Endothelial cell of umbilical vein (primary cell): Measurements from ENCODE around the gene KRT33A. TPM values are rescaled to one million over a fixed set of nuclear protein-coding genes. Genes with fewer than 3 reads are reported as not detected.

ENCODE experiments used
- BruUV-seq: library from RNA; stranded (reverse); fragments of 400-500 nt; replicated peaks from 2 replicates; lab custom pipeline; 2021; lab: Mats Ljungman, UMichigan
- CTCF ChIA-PET: fragments of 300-600, 350-600 bp; sonication (Branson Sonifier 250); formaldehyde crosslinking; loops from one replicate; lab custom pipeline; 2021; ENCODE audit warnings: antibody characterized with exemption, inconsistent platforms; lab: Charles Lee
- POLR2A ChIA-PET: fragments of 300-600, 350-600 bp; sonication (Branson Sonifier 250); formaldehyde crosslinking; loops from one replicate; lab custom pipeline; 2021; ENCODE audit warnings: antibody characterized with exemption, inconsistent platforms; lab: Charles Lee
- DNase-seq: peaks from one replicate; pipeline ENCODE4 v3.0.0-alpha.2; 2011; ENCODE audit warnings: low read depth, low spot score
- FAIRE-seq: peaks from 2 replicates; lab custom pipeline; 2011; peaks lifted over from hg19 to GRCh38; lab: Jason Lieb, UNC
- H2AFZ ChIP-seq: 2 replicates; pipeline ENCODE4 v1.6.0; 2012; ENCODE audit warnings: low read depth, low read length, control low read depth, inconsistent platforms
- H3K27ac ChIP-seq: 2 replicates; pipeline ENCODE4 v1.5.1; 2011; ENCODE audit warnings: low read depth, mild to moderate bottlenecking, control low read depth, low read length, moderate library complexity; ENCODE audit not compliant: insufficient read depth
- H3K27me3 ChIP-seq, 2 experiments: 2 replicates each; pipeline versions ENCODE4 v1.6.0 to v1.6.1; 2011; ENCODE audit warnings: low read length in 2 of 2, mixed read lengths in 1 of 2; ENCODE audit not compliant: control insufficient read depth in 2 of 2, insufficient read depth in 2 of 2
- H3K36me3 ChIP-seq, 2 experiments: 2 replicates in 1 of 2; 3 replicates in 1 of 2; pipeline ENCODE4 v1.5.1; 2011; ENCODE audit warnings: low read length in 2 of 2, mild to moderate bottlenecking in 1 of 2, moderate library complexity in 1 of 2; ENCODE audit not compliant: control insufficient read depth in 2 of 2, insufficient read depth in 2 of 2; ENCODE audit errors: extremely low read depth in 1 of 2
- H3K4me1 ChIP-seq: 3 replicates; pipeline ENCODE4 v1.5.1; 2011; ENCODE audit warnings: mild to moderate bottlenecking, low read length; ENCODE audit not compliant: control insufficient read depth, insufficient read depth; ENCODE audit errors: extremely low read depth
- H3K4me2 ChIP-seq: 2 replicates; pipeline ENCODE4 v1.6.1; 2011; ENCODE audit warnings: low read length, control low read depth, mixed read lengths; ENCODE audit not compliant: insufficient read depth
- H3K4me3 ChIP-seq, 3 experiments: fragments of 200-600 bp in 1 of 3; sonication (generic), shearing (Covaris generic) in 1 of 3; replicated peaks in 1 of 3; 2 replicates each; pipeline ENCODE4 v1.5.1; 2011 to 2016; ENCODE audit warnings: control low read depth in 3 of 3, low read length in 3 of 3, mild to moderate bottlenecking in 2 of 3, inconsistent platforms in 1 of 3, low read depth in 1 of 3, moderate library complexity in 1 of 3; ENCODE audit not compliant: insufficient read depth in 1 of 3
- H3K79me2 ChIP-seq: 2 replicates; pipeline ENCODE4 v1.6.0; 2012; ENCODE audit warnings: low read length, inconsistent platforms; ENCODE audit not compliant: control insufficient read depth, insufficient read depth
- H3K9ac ChIP-seq: replicated peaks from 2 replicates; pipeline ENCODE3; 2011; ENCODE audit warnings: low read length, control low read depth; ENCODE audit not compliant: insufficient read depth; ENCODE audit errors: extremely low read depth
- H3K9me1 ChIP-seq: replicated peaks from 3 replicates; pipeline ENCODE4 v1.6.0; 2011; ENCODE audit warnings: mild to moderate bottlenecking, low read length; ENCODE audit not compliant: control insufficient read depth, insufficient read depth; ENCODE audit errors: extremely low read depth
- H3K9me3 ChIP-seq: replicated peaks from 2 replicates; pipeline ENCODE4 v1.5.1; 2012; ENCODE audit warnings: low read length, inconsistent platforms; ENCODE audit not compliant: control insufficient read depth, insufficient read depth
- H4K20me1 ChIP-seq: replicated peaks from 2 replicates; pipeline ENCODE3; 2011; ENCODE audit warnings: mild to moderate bottlenecking, low read length; ENCODE audit not compliant: control insufficient read depth, insufficient read depth; ENCODE audit errors: extremely low read depth
- EZH2 ChIP-seq: IDR thresholded peaks from 2 replicates; pipeline ENCODE4 v1.6.1; 2012; ENCODE audit warnings: borderline replicate concordance, low read depth, mild to moderate bottlenecking, moderate library complexity, low read length, inconsistent platforms; ENCODE audit not compliant: severe bottlenecking
- FOS ChIP-seq: IDR thresholded peaks from 2 replicates; pipeline ENCODE4 v1.6.1; 2011; ENCODE audit warnings: mild to moderate bottlenecking, low read length, moderate library complexity, borderline replicate concordance; ENCODE audit not compliant: insufficient read depth
- GATA2 ChIP-seq: IDR thresholded peaks from 2 replicates; pipeline ENCODE4 v1.7.0; 2011; ENCODE audit warnings: low read depth, mild to moderate bottlenecking, moderate library complexity, mixed read lengths, low read length; ENCODE audit not compliant: insufficient read length, insufficient read depth
- JUN ChIP-seq: IDR thresholded peaks from 2 replicates; pipeline ENCODE4 v1.6.1; 2011; ENCODE audit warnings: borderline replicate concordance, low read depth; ENCODE audit not compliant: insufficient read length, insufficient read depth
- MYC ChIP-seq: IDR thresholded peaks from one replicate; pipeline ENCODE4 v1.6.1; 2011; ENCODE audit warnings: mild to moderate bottlenecking, low read depth, low read length
- POLR2A ChIP-seq: IDR thresholded peaks from 2 replicates; pipeline ENCODE4 v1.6.1; 2012; ENCODE audit warnings: low read depth, mild to moderate bottlenecking, control low read depth, low read length
- POLR2AphosphoS5 ChIP-seq: IDR thresholded peaks from 2 replicates; pipeline ENCODE4 v1.6.1; 2012; ENCODE audit warnings: low read depth, mild to moderate bottlenecking, control low read depth, low read length, moderate library complexity; ENCODE audit not compliant: insufficient read depth
- dilution Hi-C: fragments of 300-500 bp; cut with MboI; formaldehyde crosslinking; loops from one replicate; pipeline ENCODE4 v1.15.0; 2019; ENCODE audit warnings: low sequenced_read_pairs; ENCODE audit not compliant: extremely low pct_ligation_motif_present
- intact Hi-C: fragments of 100-400 bp; cut with micrococcal nuclease; formaldehyde crosslinking; loops from one replicate; pipeline ENCODE4 v1.10.0; 2022
- polyA plus RNA-seq, 4 experiments: library from polyadenylated mRNA; depleted of rRNA in 3 of 4; stranded (reverse) in 3 of 4; unstranded in 1 of 4; fragments of >200 nt; gene quantifications; 2 replicates each; pipeline versions ENCODE4 v1.2.1 to v1.2.3, GENCODE V29; 2011 to 2012; ENCODE audit warnings: missing spikeins in 1 of 4
- total RNA-seq: library from RNA; stranded (reverse); gene quantifications from 2 replicates; pipeline ENCODE4 v1.2.3, GENCODE V29; 2021
- TF ChIP-seq, protein P1 (sequence below): IDR thresholded peaks from 2 replicates; pipeline ENCODE4 v1.6.1; 2011; ENCODE audit not compliant: insufficient read depth, insufficient read length
- TF ChIP-seq, protein P2 (sequence below), 2 donors: IDR thresholded peaks; 1 replicate in 1 of 2; 2 replicates in 1 of 2; pipeline ENCODE4 v1.5.1; 2011; ENCODE audit warnings: low read length in 2 of 2, mild to moderate bottlenecking in 2 of 2, moderate library complexity in 2 of 2, control low read depth in 1 of 2, inconsistent platforms in 1 of 2, low read depth in 1 of 2; ENCODE audit not compliant: insufficient read depth in 1 of 2; ENCODE audit errors: extremely low read depth in 1 of 2

Gene KRT33A
- total and polyA plus RNA-seq, 2 donors (not counting 3 experiments of a cell fraction or from before 2014, with no cell fraction given) = not detected

DNA sequence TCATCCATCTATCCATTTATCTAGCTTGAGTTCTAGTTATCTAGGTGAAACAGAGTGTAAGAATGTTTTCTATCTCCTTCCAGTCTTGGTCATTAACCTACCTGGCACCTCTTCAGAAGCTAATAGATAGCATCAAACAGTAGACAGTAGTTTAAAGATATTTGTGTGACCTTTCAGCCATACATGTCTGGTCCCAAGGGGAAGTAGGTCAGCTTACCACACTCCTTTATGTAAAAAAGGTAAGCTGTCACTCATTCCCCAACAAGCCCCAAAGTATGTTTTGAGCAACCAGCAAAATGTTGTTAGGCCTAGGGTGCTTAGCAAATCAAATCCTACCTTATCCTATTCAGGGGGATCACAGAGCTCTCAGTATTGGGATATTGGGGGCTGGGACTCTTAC, 15.4 kb upstream of the KRT33A start:
- H3K79me2 ChIP-seq = no peaks in the 10 kb centered on the region
- no peak for FAIRE-seq
- BruUV-seq = no TSS peak
- dilution Hi-C loops = no loop called here
- no peaks in the 10 kb centered on the region for H3K4me1 ChIP-seq
- no peaks in the 10 kb centered on the region for H4K20me1 ChIP-seq
- no peak overlapping the region for H3K9ac ChIP-seq
- H3K27me3 ChIP-seq = no peaks in the 10 kb centered on the region
- no peak for DNase-seq
- TF ChIP-seq JUN = no peak
- TF ChIP-seq, protein P1, sequence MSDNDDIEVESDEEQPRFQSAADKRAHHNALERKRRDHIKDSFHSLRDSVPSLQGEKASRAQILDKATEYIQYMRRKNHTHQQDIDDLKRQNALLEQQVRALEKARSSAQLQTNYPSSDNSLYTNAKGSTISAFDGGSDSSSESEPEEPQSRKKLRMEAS = no peak
- no peak for TF ChIP-seq POLR2A
- no peak for TF ChIP-seq POLR2AphosphoS5
- no peak for TF ChIP-seq FOS
- TF ChIP-seq, protein P2, sequence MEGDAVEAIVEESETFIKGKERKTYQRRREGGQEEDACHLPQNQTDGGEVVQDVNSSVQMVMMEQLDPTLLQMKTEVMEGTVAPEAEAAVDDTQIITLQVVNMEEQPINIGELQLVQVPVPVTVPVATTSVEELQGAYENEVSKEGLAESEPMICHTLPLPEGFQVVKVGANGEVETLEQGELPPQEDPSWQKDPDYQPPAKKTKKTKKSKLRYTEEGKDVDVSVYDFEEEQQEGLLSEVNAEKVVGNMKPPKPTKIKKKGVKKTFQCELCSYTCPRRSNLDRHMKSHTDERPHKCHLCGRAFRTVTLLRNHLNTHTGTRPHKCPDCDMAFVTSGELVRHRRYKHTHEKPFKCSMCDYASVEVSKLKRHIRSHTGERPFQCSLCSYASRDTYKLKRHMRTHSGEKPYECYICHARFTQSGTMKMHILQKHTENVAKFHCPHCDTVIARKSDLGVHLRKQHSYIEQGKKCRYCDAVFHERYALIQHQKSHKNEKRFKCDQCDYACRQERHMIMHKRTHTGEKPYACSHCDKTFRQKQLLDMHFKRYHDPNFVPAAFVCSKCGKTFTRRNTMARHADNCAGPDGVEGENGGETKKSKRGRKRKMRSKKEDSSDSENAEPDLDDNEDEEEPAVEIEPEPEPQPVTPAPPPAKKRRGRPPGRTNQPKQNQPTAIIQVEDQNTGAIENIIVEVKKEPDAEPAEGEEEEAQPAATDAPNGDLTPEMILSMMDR (IDR thresholded peaks at IDR 0.05; ENCODE audit: extremely low read depth in 1 of 2, insufficient read depth in 1 of 2, low read depth in 1 of 2, low read length in 2 of 2) = no peak
- TF ChIP-seq MYC = no peak
- no peak for TF ChIP-seq GATA2
- no peak for TF ChIP-seq EZH2
- no peak overlapping the region for H3K4me3 ChIP-seq
- intact Hi-C loops = no loop called here
- no peaks in the 10 kb centered on the region for H3K9me3 ChIP-seq
- no peak overlapping the region for H2AFZ ChIP-seq
- H3K4me2 ChIP-seq = no peak overlapping the region
- ChIA-PET CTCF (no interaction called here), POLR2A (no interaction called here)
- no peaks in the 10 kb centered on the region for H3K36me3 ChIP-seq
- no peak overlapping the region for H3K27ac ChIP-seq
- H3K9me1 ChIP-seq = no peaks in the 10 kb centered on the region
